Stimulated activated CD4-positive, alpha-beta T cell treated with anti-CD3 and anti-CD28 coated beads, Interleukin-12 subunit alpha, Interleukin-12 subunit beta, amount 100 ng/mL, for 4 hours (primary cell): Measurements from ENCODE around the gene XRCC4.

Experiments used
- DNase-seq: peaks from one replicate; pipeline ENCODE4 v3.0.0-alpha.2; 2020

The XRCC4 gene

GRCh38 chr5:83072966-83073365 is 4.4 kb upstream of the XRCC4 start:
- DNase-seq = no peak

DNA sequence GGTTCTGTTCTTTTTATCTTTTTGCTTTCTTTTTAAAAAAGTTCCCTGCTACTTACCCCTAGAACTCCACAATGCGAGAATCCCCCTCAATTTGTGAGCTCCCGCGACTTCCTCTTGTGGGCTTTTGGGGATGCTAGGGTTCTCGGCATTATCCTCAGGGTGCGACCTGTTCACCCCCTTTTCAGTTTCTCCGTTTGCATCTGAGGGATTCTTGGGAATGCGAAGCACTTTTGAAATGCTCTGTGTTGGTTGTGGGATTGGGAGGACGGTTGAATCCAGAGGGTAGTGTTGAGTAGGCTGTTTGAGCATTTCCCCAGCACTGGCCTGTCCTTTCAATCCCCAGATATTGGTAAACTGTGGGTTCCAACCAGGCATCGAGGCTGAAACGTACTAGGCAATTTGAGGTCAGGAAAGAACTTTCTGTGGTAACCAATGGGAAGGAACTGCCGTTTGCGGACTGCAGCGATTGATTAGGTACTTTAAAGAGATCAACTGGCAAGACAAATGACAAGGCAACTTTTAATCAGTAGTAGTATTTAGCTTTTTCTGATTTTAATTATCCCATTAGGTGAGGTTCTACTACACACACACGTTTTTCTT is 415 bp downstream of the XRCC4 start:
- no peak for DNase-seq

- no peak for DNase-seq
These were observed 5.4 kb downstream of the XRCC4 start for GRCh38 chr5:83082750-83083149.

DNA sequence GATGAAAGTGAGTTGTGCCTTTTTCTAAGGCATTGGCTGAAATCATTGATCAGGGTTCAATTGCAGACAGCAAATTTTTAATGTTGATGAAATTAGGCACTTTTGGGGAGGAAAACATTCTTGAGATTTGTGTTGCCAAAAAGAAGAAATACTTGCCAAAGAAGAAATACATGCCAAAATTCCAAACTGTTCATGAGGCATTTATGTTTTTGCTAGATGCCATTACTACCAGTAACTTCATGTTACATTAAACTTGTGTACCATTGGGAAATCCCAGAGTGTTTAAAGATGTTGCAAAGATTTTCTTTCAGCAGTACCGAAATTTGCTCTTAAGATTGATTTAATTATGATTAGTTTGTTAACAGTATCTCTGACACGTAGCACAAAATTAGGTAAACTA is 7.0 kb downstream of the XRCC4 start:
- no peak for DNase-seq

GRCh38 chr5:83085106-83085505 is 7.8 kb downstream of the XRCC4 start:
- DNase-seq = no peak

- DNase-seq = no peak
These were observed 12.8 kb downstream of the XRCC4 start for GRCh38 chr5:83090169-83090568.

DNA sequence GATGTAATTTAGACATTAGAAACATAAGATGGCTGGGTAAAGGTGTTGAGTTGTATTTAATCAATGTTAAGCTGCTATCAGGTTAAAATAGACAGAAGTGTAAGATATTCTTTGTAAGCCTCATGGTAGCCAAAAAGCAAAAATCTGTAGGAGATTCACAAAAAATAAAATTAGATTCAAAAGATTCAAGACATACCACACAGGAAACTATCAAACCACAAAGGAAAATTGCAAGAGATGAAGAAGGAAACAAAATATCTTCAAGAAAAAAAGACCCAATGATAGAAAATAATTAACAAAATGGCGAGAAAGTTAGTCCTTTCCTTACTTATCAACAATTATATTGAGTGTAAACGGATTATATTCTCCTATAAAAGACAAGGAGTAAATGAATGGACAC is 15.3 kb downstream of the XRCC4 start:
- no peak for DNase-seq

- no peak for DNase-seq
These were observed 16.3 kb downstream of the XRCC4 start for GRCh38 chr5:83093692-83094091.

GRCh38 chr5:83095163-83095956 is 18.0 kb downstream of the XRCC4 start:
- no peak for DNase-seq

DNA sequence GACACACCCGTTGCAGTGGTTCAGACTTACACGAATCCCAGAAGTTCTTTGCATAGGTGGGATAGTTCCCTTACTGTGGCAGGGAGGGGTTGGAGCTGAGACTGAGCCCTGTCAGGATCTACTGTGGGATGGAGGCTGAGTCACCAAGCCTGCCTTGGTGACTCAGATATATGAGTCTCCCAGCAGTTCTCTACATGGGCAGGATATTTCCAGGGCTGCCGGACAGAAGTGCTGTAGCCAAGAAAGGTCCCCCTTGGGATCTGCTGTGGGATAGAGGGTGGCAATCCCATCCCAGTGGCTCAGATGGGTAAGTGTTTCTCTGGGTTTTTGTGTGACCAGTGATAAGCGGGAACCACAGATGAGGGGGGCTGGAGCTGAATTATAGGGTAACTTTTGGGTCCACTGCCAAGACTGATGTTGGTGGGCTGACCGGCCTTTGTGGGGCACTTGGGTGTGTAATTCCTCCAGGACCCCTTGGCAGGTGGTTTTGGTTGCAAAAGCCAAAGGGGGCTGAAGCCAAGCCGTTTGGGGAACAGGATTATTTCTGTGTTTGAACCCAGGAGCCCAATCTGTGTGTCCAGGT is 18.7 kb downstream of the XRCC4 start:
- no peak for DNase-seq

DNA sequence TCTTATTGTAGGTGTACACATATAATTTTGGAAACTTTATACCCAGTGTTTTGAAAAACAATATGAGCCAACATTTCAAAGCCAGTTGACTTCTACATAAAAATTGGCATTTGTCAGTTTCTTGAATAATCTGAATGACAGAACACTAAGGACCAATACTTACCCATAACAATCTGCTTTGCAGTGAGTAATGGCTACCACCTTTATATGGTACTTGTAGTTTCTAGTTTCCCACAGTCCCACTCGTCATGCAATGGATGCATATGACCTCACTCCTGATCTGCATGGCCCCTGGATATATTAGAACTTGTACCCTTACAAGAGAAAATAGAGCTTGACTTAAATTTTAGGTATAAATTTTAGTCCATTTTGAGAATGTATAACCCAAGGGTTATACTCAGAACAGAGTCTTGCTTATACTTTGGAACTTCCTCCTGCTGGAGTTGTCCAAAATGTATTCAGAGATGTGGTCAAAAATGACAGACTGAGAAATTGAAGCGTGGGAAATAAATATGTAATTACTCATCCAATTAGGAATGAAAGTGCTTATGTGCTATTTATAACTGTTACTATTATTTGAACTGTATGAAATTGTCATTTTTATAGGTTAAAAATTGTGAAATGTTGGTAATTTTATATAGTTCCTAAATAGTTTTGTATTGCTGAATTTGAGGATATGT is 19.5 kb downstream of the XRCC4 start:
- DNase-seq = no peak

DNA sequence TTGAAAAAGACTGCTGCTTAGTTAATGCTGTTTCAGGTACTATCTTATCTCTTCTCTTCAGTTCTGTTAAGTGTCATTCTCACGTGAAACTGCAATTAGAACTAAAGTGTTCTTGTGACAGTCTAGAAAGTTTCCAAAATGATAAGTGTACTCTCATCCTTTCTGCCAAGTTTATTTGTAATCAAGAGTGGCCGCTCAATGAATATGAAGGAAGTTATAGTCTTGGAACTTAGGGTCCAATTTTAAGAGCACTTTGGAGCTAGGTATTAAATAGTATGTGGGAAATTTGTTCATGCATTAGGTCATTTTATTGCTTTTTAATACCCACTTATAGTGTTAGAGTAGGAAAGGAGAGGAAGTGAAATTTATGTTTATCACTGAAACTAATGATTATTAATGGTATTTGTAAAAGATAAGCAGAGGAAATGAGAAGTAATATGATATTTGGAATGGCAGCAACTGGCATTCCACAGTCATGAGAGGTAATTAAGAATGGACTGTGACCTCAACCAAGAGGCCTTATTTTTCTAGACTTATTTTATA is 20.4 kb downstream of the XRCC4 start:
- no peak for DNase-seq

DNA sequence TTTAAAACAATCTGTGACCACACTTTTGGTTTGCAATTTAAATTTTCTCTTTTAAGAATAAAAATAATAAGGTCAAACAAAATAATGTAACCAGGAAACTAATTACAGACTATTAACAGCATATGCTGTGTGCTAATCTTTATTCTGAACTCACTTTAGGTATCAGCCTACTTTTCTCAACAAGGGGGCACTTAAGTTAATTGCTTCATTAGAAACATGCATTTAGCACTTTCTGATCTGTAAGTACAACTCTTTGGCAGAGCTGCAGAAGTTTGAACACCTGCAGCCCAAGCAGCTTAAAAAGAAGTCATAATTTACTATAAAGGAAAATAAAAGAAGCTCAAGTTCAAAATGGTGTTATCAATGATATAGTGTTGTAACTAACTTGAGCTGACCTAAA is 21.7 kb downstream of the XRCC4 start:
- no peak for DNase-seq

DNA sequence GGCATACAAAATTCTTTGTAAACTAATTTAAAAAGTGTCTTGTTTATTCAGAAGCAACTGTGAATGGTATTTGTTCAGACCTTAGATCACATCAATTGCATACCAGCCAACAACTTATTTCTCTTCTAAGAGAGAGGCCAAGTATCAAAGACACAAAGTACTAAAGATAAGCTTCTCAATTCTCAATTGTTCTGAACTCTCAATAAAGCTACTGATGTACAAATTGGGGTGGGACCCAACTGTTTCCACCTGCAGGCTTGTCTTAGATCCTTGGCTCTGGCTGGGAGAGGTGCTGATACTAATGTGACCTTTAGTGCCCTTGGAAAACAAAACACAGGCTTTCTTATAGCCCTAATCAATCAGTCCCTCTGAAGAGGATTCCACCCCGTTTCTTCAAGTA is 22.1 kb downstream of the XRCC4 start:
- no peak for DNase-seq

DNA sequence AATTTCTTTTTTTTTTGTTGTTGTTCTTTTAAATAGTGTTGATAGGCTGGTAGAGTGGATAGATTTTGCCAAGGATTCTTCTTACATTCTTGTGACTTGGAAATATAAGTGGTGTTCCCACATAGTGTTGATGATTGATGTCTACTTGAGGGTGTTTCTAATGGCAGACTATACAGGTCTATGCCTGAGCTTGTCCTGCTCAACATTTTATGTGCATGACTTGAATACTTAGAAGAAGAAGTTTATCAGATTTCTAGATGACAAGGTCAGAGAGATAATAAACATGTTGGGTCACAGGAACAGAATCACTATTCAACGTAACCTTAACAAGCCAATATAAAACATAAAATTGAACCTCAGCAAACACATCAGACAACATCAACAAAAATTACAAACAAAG is 24.2 kb downstream of the XRCC4 start:
- no peak for DNase-seq

DNA sequence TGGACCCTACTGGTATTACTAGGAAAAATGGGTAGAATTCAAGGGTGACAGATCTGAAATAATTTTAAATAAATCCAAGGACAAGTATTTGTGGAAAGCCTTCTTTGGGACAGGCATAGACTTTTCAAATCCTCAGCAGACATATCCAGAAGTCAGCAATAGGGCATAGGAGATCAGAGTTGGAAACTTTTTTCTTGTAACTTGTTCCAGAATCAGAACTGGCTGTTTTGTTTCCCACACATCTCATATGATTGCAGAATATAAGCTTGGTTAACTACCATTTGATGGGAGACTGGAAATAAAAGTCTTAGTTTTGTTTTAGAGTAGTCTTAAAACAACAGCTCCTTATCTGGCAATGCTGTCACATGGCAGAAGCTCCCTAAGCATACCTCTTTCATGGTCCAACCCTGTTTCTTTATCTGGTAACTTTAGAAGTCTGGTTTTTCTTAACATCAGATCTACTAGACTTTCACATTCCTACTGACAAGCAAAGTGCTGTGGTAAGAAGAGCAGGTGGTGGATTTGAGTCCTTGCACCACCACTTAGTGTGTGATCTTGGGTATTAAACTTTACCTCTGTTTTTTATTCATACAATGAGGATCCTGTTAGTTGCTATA is 25.1 kb downstream of the XRCC4 start:
- DNase-seq = no peak

- DNase-seq = no peak
These were observed 26.7 kb downstream of the XRCC4 start for GRCh38 chr5:83104021-83104420.

GRCh38 chr5:83107692-83108420 is 30.5 kb downstream of the XRCC4 start:
- DNase-seq = no peak

GRCh38 chr5:83109380-83109779 is 32.0 kb downstream of the XRCC4 start:
- no peak for DNase-seq

DNA sequence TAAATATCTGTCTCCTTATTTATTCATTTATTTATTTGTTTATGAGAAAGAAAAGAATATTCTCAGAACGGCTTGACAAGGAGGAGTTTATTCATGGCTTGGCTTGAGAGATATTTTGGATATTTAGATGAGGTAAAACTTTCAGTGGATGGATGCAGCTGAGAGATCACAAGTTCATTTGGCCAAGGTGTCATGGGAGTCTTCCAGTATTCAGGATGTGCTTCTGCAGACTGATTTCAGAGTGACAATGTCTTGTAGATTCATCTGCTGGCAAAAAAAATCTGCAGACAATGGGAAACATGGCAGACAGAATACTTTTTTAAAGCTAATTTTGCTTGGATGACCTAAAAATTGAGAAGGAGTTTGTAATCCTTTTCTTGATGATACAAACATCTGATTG is 38.5 kb downstream of the XRCC4 start:
- DNase-seq = no peak

GRCh38 chr5:83118471-83118870 is 41.1 kb downstream of the XRCC4 start:
- no peak for DNase-seq

DNA sequence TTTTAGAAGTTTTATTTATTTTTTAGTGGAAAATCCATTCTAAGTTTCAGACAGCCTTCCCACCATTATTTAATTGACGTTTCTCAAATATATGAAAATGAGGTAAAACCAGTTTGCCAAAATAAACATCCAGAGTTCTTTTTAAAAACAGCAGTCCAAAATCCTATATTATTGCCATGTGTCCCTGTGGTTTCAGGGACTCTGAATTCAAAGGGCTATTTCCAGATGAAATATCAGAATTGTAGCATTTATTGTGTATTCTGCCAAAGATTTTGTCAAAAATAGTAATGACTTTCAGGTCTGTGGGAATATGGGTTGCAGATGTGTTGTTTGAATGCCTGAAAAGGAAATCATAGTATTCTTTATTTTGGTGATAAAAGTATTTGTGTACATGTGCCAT is 41.6 kb downstream of the XRCC4 start:
- no peak for DNase-seq
